Endothelial cell of umbilical vein (primary cell): ENCODE data around the gene SMPX. TPM values are rescaled to one million over a fixed set of nuclear protein-coding genes. Genes with fewer than 3 reads are reported as not detected.

Experiments
- BruUV-seq: library from RNA; stranded (reverse); fragments of 400-500 nt; replicated peaks from 2 replicates; lab custom pipeline; 2021; lab: Mats Ljungman, UMichigan
- CTCF ChIA-PET: fragments of 300-600, 350-600 bp; sonication (Branson Sonifier 250); formaldehyde crosslinking; loops from one replicate; lab custom pipeline; 2021; ENCODE audit warnings: antibody characterized with exemption, inconsistent platforms; lab: Charles Lee
- POLR2A ChIA-PET: fragments of 300-600, 350-600 bp; sonication (Branson Sonifier 250); formaldehyde crosslinking; loops from one replicate; lab custom pipeline; 2021; ENCODE audit warnings: antibody characterized with exemption, inconsistent platforms; lab: Charles Lee
- DNase-seq: peaks from one replicate; pipeline ENCODE4 v3.0.0-alpha.2; 2011; ENCODE audit warnings: low read depth, low spot score
- FAIRE-seq: peaks from 2 replicates; lab custom pipeline; 2011; peaks lifted over from hg19 to GRCh38; lab: Jason Lieb, UNC
- H2AFZ ChIP-seq: 2 replicates; pipeline ENCODE4 v1.6.0; 2012; ENCODE audit warnings: low read depth, low read length, control low read depth, inconsistent platforms
- H3K27ac ChIP-seq: 2 replicates; pipeline ENCODE4 v1.5.1; 2011; ENCODE audit warnings: low read depth, mild to moderate bottlenecking, control low read depth, low read length, moderate library complexity; ENCODE audit not compliant: insufficient read depth
- H3K27me3 ChIP-seq, 2 experiments: 2 replicates each; pipeline versions ENCODE4 v1.6.0 to v1.6.1; 2011; ENCODE audit warnings: low read length in 2 of 2, mixed read lengths in 1 of 2; ENCODE audit not compliant: control insufficient read depth in 2 of 2, insufficient read depth in 2 of 2
- H3K36me3 ChIP-seq, 2 experiments: 2 replicates in 1 of 2; 3 replicates in 1 of 2; pipeline ENCODE4 v1.5.1; 2011; ENCODE audit warnings: low read length in 2 of 2, mild to moderate bottlenecking in 1 of 2, moderate library complexity in 1 of 2; ENCODE audit not compliant: control insufficient read depth in 2 of 2, insufficient read depth in 2 of 2; ENCODE audit errors: extremely low read depth in 1 of 2
- H3K4me1 ChIP-seq: 3 replicates; pipeline ENCODE4 v1.5.1; 2011; ENCODE audit warnings: mild to moderate bottlenecking, low read length; ENCODE audit not compliant: control insufficient read depth, insufficient read depth; ENCODE audit errors: extremely low read depth
- H3K4me2 ChIP-seq: 2 replicates; pipeline ENCODE4 v1.6.1; 2011; ENCODE audit warnings: low read length, control low read depth, mixed read lengths; ENCODE audit not compliant: insufficient read depth
- H3K4me3 ChIP-seq, 3 experiments: fragments of 200-600 bp in 1 of 3; sonication (generic), shearing (Covaris generic) in 1 of 3; replicated peaks in 1 of 3; 2 replicates each; pipeline ENCODE4 v1.5.1; 2011 to 2016; ENCODE audit warnings: control low read depth in 3 of 3, low read length in 3 of 3, mild to moderate bottlenecking in 2 of 3, inconsistent platforms in 1 of 3, low read depth in 1 of 3, moderate library complexity in 1 of 3; ENCODE audit not compliant: insufficient read depth in 1 of 3
- H3K79me2 ChIP-seq: 2 replicates; pipeline ENCODE4 v1.6.0; 2012; ENCODE audit warnings: low read length, inconsistent platforms; ENCODE audit not compliant: control insufficient read depth, insufficient read depth
- H3K9ac ChIP-seq: replicated peaks from 2 replicates; pipeline ENCODE3; 2011; ENCODE audit warnings: low read length, control low read depth; ENCODE audit not compliant: insufficient read depth; ENCODE audit errors: extremely low read depth
- H3K9me1 ChIP-seq: replicated peaks from 3 replicates; pipeline ENCODE4 v1.6.0; 2011; ENCODE audit warnings: mild to moderate bottlenecking, low read length; ENCODE audit not compliant: control insufficient read depth, insufficient read depth; ENCODE audit errors: extremely low read depth
- H3K9me3 ChIP-seq: replicated peaks from 2 replicates; pipeline ENCODE4 v1.5.1; 2012; ENCODE audit warnings: low read length, inconsistent platforms; ENCODE audit not compliant: control insufficient read depth, insufficient read depth
- H4K20me1 ChIP-seq: replicated peaks from 2 replicates; pipeline ENCODE3; 2011; ENCODE audit warnings: mild to moderate bottlenecking, low read length; ENCODE audit not compliant: control insufficient read depth, insufficient read depth; ENCODE audit errors: extremely low read depth
- CTCF ChIP-seq, 2 donors: IDR thresholded peaks; 1 replicate in 1 of 2; 2 replicates in 1 of 2; pipeline ENCODE4 v1.5.1; 2011; ENCODE audit warnings: low read length in 2 of 2, mild to moderate bottlenecking in 2 of 2, moderate library complexity in 2 of 2, control low read depth in 1 of 2, inconsistent platforms in 1 of 2, low read depth in 1 of 2; ENCODE audit not compliant: insufficient read depth in 1 of 2; ENCODE audit errors: extremely low read depth in 1 of 2
- EZH2 ChIP-seq: IDR thresholded peaks from 2 replicates; pipeline ENCODE4 v1.6.1; 2012; ENCODE audit warnings: borderline replicate concordance, low read depth, mild to moderate bottlenecking, moderate library complexity, low read length, inconsistent platforms; ENCODE audit not compliant: severe bottlenecking
- FOS ChIP-seq: IDR thresholded peaks from 2 replicates; pipeline ENCODE4 v1.6.1; 2011; ENCODE audit warnings: mild to moderate bottlenecking, low read length, moderate library complexity, borderline replicate concordance; ENCODE audit not compliant: insufficient read depth
- GATA2 ChIP-seq: IDR thresholded peaks from 2 replicates; pipeline ENCODE4 v1.7.0; 2011; ENCODE audit warnings: low read depth, mild to moderate bottlenecking, moderate library complexity, mixed read lengths, low read length; ENCODE audit not compliant: insufficient read length, insufficient read depth
- JUN ChIP-seq: IDR thresholded peaks from 2 replicates; pipeline ENCODE4 v1.6.1; 2011; ENCODE audit warnings: borderline replicate concordance, low read depth; ENCODE audit not compliant: insufficient read length, insufficient read depth
- MAX ChIP-seq: IDR thresholded peaks from 2 replicates; pipeline ENCODE4 v1.6.1; 2011; ENCODE audit not compliant: insufficient read depth, insufficient read length
- MYC ChIP-seq: IDR thresholded peaks from one replicate; pipeline ENCODE4 v1.6.1; 2011; ENCODE audit warnings: mild to moderate bottlenecking, low read depth, low read length
- POLR2A ChIP-seq: IDR thresholded peaks from 2 replicates; pipeline ENCODE4 v1.6.1; 2012; ENCODE audit warnings: low read depth, mild to moderate bottlenecking, control low read depth, low read length
- POLR2AphosphoS5 ChIP-seq: IDR thresholded peaks from 2 replicates; pipeline ENCODE4 v1.6.1; 2012; ENCODE audit warnings: low read depth, mild to moderate bottlenecking, control low read depth, low read length, moderate library complexity; ENCODE audit not compliant: insufficient read depth
- dilution Hi-C: fragments of 300-500 bp; cut with MboI; formaldehyde crosslinking; loops from one replicate; pipeline ENCODE4 v1.15.0; 2019; ENCODE audit warnings: low sequenced_read_pairs; ENCODE audit not compliant: extremely low pct_ligation_motif_present
- intact Hi-C: fragments of 100-400 bp; cut with micrococcal nuclease; formaldehyde crosslinking; loops from one replicate; pipeline ENCODE4 v1.10.0; 2022
- polyA plus RNA-seq, 4 experiments: library from polyadenylated mRNA; depleted of rRNA in 3 of 4; stranded (reverse) in 3 of 4; unstranded in 1 of 4; fragments of >200 nt; gene quantifications; 2 replicates each; pipeline versions ENCODE4 v1.2.1 to v1.2.3, GENCODE V29; 2011 to 2012; ENCODE audit warnings: missing spikeins in 1 of 4
- total RNA-seq: library from RNA; stranded (reverse); gene quantifications from 2 replicates; pipeline ENCODE4 v1.2.3, GENCODE V29; 2021

The SMPX gene
- total and polyA plus RNA-seq, 2 donors (not counting 3 experiments of a cell fraction or from before 2014, with no cell fraction given), result not detected

- intact Hi-C loops, result loop anchor here (1.0 to 5.0 kb wide), 3 partner anchors 92 to 1215 kb away; partner anchors contain the start of gene MBTPS2
- no peak overlapping the region for H2AFZ ChIP-seq
- no peaks in the 10 kb centered on the region for H3K79me2 ChIP-seq
- TF ChIP-seq FOS (no peak), GATA2 (no peak), CTCF (IDR thresholded peaks at IDR 0.05; ENCODE audit: extremely low read depth in 1 of 2, insufficient read depth in 1 of 2, low read depth in 1 of 2, low read length in 2 of 2) (peak; percentile 31 to 36)
- H3K9me1 ChIP-seq, result no peaks in the 10 kb centered on the region
- H4K20me1 ChIP-seq, result no peaks in the 10 kb centered on the region
- DNase-seq (peak; percentile 24), FAIRE-seq (peak; percentile 82)
- ChIA-PET CTCF (interaction anchor here (0.9 to 3.4 kb wide), 4 partner anchors 1213 to 1218 kb away, joined by 3 to 18 read pairs (median 8); no protein-coding TSS in a partner anchor), POLR2A (no interaction called here)
- H3K4me1 ChIP-seq, result peaks cover 6% of the 10 kb centered on the region
- no TSS peak for BruUV-seq
- H3K4me3 ChIP-seq, result no peak overlapping the region
- dilution Hi-C loops, result no loop called here
- H3K4me2 ChIP-seq, result no peak overlapping the region
- no peaks in the 10 kb centered on the region for H3K36me3 ChIP-seq
- H3K9me3 ChIP-seq, result no peaks in the 10 kb centered on the region
- no peak overlapping the region for H3K9ac ChIP-seq
- H3K27ac ChIP-seq, result no peak overlapping the region
- H3K27me3 ChIP-seq, result peaks cover 0 to 9% of the 10 kb centered on the region in 2 experiments
Observed at GRCh38 chrX:21745756-21746155, 12.2 kb downstream of the SMPX start.

GRCh38 chrX:21744721-21745120 lies 13.2 kb downstream of the SMPX start:
- Histone ChIP-seq H3K9me1 (no peaks in the 10 kb centered on the region), H3K36me3 (no peaks in the 10 kb centered on the region), H2AFZ (no peak overlapping the region), H3K9me3 (no peaks in the 10 kb centered on the region), H4K20me1 (no peaks in the 10 kb centered on the region), H3K4me3 (no peak overlapping the region), H3K9ac (no peak overlapping the region), H3K27me3 (peaks cover 0 to 9% of the 10 kb centered on the region in 2 experiments), H3K27ac (no peak overlapping the region), H3K79me2 (no peaks in the 10 kb centered on the region), H3K4me1 (peaks cover 6% of the 10 kb centered on the region), H3K4me2 (no peak overlapping the region)
- intact Hi-C loops (loop anchor here (5.0 kb wide), 2 partner anchors 93 to 233 kb away; partner anchors contain the start of gene MBTPS2), dilution Hi-C loops (no loop called here)
- no TSS peak for BruUV-seq
- no peak for DNase-seq
- TF ChIP-seq JUN, result no peak
- TF ChIP-seq FOS, result no peak
- TF ChIP-seq GATA2, result no peak
- no peak for TF ChIP-seq MAX
- TF ChIP-seq MYC, result no peak
- no peak for TF ChIP-seq POLR2AphosphoS5
- no peak for TF ChIP-seq CTCF (IDR thresholded peaks at IDR 0.05; ENCODE audit: extremely low read depth in 1 of 2, insufficient read depth in 1 of 2, low read depth in 1 of 2, low read length in 2 of 2)
- TF ChIP-seq POLR2A, result no peak
- TF ChIP-seq EZH2, result no peak
- CTCF ChIA-PET, result interaction anchor here (2.1 to 3.4 kb wide), 2 partner anchors 1215 to 1217 kb away, joined by 8 to 18 read pairs; no protein-coding TSS in a partner anchor
- POLR2A ChIA-PET, result no interaction called here
- no peak for FAIRE-seq
